NCI-H2107 treated with DMSO at 0.1 percent for 48 hours (cell line): ENCODE data around the gene SBK3.

Experiments
- DNase-seq: peaks from one replicate; lab custom pipeline; 2025; ENCODE audit not compliant: unreplicated experiment; lab: John Stamatoyannopoulos, UW

SBK3 gene

DNA sequence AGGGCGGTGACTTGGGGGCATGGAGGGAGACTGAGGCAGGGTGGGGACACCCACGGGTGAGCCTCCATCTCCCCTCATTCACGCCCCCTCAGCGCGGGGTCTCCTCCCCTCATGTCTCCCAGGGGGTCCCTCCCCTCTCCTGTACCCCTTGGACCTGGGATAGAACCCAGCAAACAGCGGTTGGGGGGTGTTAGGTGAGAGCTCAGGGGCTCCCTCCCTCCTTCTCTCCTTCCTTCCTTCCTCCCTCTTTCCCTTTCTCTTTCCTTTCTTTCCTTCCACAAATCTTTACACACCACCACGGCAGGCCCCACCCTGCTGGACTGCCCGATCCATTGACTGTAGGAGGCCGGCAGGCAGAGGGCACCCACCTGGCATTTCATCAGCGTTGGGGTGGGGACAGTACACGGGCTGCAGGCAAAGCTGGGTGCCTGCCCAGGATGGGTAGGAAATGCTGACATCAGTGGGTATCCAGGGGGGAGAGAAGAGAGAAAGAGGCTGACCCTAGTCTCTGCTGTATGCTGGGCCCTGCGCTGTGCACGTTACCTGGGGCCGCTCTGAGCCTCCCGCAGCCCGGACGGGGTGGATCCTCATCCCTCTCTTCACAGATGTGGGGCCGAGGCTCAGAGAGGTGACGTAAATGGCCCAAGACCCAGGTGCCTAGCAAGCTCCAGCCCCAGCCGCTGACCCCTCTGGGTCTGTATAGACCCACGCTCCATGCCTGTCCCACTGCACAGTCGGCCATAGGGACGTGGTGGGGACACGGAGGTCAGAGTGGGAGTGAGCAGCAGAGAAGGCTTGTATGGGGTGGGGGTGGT, 53.6 kb downstream of the SBK3 start:
- DNase-seq, result no peak
